Right cardiac atrium (tissue), 5 donors: ENCODE data around the gene HPS4. TPM values are rescaled to one million over a fixed set of nuclear protein-coding genes. Genes with fewer than 3 reads are reported as not detected.

ENCODE experiments used
- ATAC-seq, 2 donors: fragments of 200-7000 bp; cut with Tn5 transposase; one replicate each; pipeline versions ENCODE4 v1.8.0 to v1.9.1; 2020; ENCODE audit warnings: moderate library complexity in 2 of 2, mild to moderate bottlenecking in 1 of 2
- DNase-seq, 3 donors: peaks; one replicate each; pipeline ENCODE4 v3.0.0-alpha.2; 2020
- H3K27ac ChIP-seq: one replicate; pipeline ENCODE4 v1.5.1; 2013; ENCODE audit warnings: mild to moderate bottlenecking, low read length, control low read depth, moderate library complexity
- H3K27me3 ChIP-seq: one replicate; pipeline ENCODE4 v1.6.1; 2013; ENCODE audit not compliant: control insufficient read depth, insufficient read depth
- H3K4me1 ChIP-seq: one replicate; pipeline ENCODE4 v1.6.1; 2013; ENCODE audit warnings: low read length; ENCODE audit not compliant: control insufficient read depth, insufficient read depth
- H3K4me3 ChIP-seq: one replicate; pipeline ENCODE4 v1.5.1; 2013; ENCODE audit warnings: low read length, control low read depth
- H3K9me3 ChIP-seq: one replicate; pipeline ENCODE4 v1.6.1; 2013; ENCODE audit warnings: low read length; ENCODE audit not compliant: control insufficient read depth
- WGBS: extraction: QIAGEN DNeasy Blood & Tissue Kit; methylation state at CpG from one replicate; pipeline ENCODE4 v1.1.7; 2013; 5-methylcytosine and 5-hydroxymethylcytosine counted together
- intact Hi-C, 4 donors: fragments of 100-400 bp; cut with DNase I; formaldehyde crosslinking; loops; one replicate each; pipeline versions ENCODE4 v1.11.0 to v1.14.0; 2022 to 2023
- polyA plus RNA-seq: library from polyadenylated mRNA; stranded (reverse); fragments of 200-250 nt; gene quantifications from one replicate; pipeline ENCODE4 v1.2.3, GENCODE V29; 2013
- total RNA-seq, 4 donors: library from RNA; stranded (reverse); fragmentation: NEBNext Ultra II Directional; extraction: Animal tissue kit (Norgen Biotek cat#: 25700); gene quantifications; one replicate each; pipeline ENCODE4 v1.2.1, GENCODE V29; 2021
- donor health status: healthy with polysubstance abuse.
- donor health status: DM: no; HTN: yes; CAD: no.
- donor health status: DM: no; HTN: no; CAD: no.
- donor health status: DM: no; HTN: yes; CAD: no; lungs with severe emphysema.
- donor health status: DM: yes; HTN: yes; CAD: no.

Gene HPS4
- total and polyA plus RNA-seq, 5 donors, result 7.4 to 14.0 (median 12.0) TPM

- Histone ChIP-seq H3K4me3 (no peak overlapping the region), H3K27me3 (no peaks in the 10 kb centered on the region), H3K27ac (peak overlapping the region; percentile 24), H3K9me3 (no peaks in the 10 kb centered on the region), H3K4me1 (no peaks in the 10 kb centered on the region)
- DNase-seq (peak in 2 of 3 donors; percentile 44 to 81), ATAC-seq (peak; percentile 57 to 58)
- WGBS, result 49% methylated on average over 7 of the region's 7 CpGs
- intact Hi-C loops, result loop anchor here in 3 of 4 donors (5.0 kb wide), 2 partner anchors 62 to 67 kb away; no protein-coding TSS in a partner anchor
Observed at GRCh38 chr22:26464312-26464711, 19.3 kb downstream of the HPS4 start.

- ATAC-seq (peak in 1 of 2 donors; percentile 36), DNase-seq (no peak)
- Histone ChIP-seq H3K4me3 (no peak overlapping the region), H3K27me3 (no peaks in the 10 kb centered on the region), H3K27ac (peak overlapping the region; percentile 24), H3K9me3 (no peaks in the 10 kb centered on the region), H3K4me1 (no peaks in the 10 kb centered on the region)
- WGBS, result 71% methylated on average over 9 of the region's 9 CpGs
- intact Hi-C loops, result loop anchor here in 3 of 4 donors (5.0 kb wide), 2 partner anchors 61 to 66 kb away; no protein-coding TSS in a partner anchor
Observed at GRCh38 chr22:26463688-26464087, 19.9 kb downstream of the HPS4 start.

- WGBS, result 65% methylated on average over 10 of the region's 10 CpGs
Observed at GRCh38 chr22:26463101-26463661, 20.4 kb downstream of the HPS4 start.

GRCh38 chr22:26462641-26463040 is 20.9 kb downstream of the HPS4 start:
- H3K9me3 ChIP-seq, result no peaks in the 10 kb centered on the region
- WGBS, result 88% methylated on average over 3 of the region's 3 CpGs
- no peak for ATAC-seq
- H3K4me1 ChIP-seq, result no peaks in the 10 kb centered on the region
- DNase-seq, result no peak
- no peak overlapping the region for H3K27ac ChIP-seq
- H3K27me3 ChIP-seq, result no peaks in the 10 kb centered on the region
- H3K4me3 ChIP-seq, result no peak overlapping the region
- intact Hi-C loops, result loop anchor here in 3 of 4 donors (5.0 kb wide), 2 partner anchors 60 to 65 kb away; no protein-coding TSS in a partner anchor

More at GRCh38 chr22:26463101-26463661, 20.4 kb downstream of the HPS4 start:
- ATAC-seq (peak; percentile 62 to 72), DNase-seq (peak in 1 of 3 donors; percentile 21)
- Histone ChIP-seq H3K4me3 (no peak overlapping the region), H3K27ac (peak overlapping the region; percentile 5), H3K27me3 (no peaks in the 10 kb centered on the region), H3K4me1 (no peaks in the 10 kb centered on the region), H3K9me3 (no peaks in the 10 kb centered on the region)
- intact Hi-C loops, result loop anchor here in 3 of 4 donors (5.0 kb wide), 2 partner anchors 61 to 66 kb away; no protein-coding TSS in a partner anchor

- Histone ChIP-seq H3K4me3 (no peak overlapping the region), H3K9me3 (no peaks in the 10 kb centered on the region), H3K27me3 (no peaks in the 10 kb centered on the region), H3K27ac (no peak overlapping the region), H3K4me1 (no peaks in the 10 kb centered on the region)
- DNase-seq, result no peak
- no peak for ATAC-seq
- 91% methylated on average over 5 of the region's 5 CpGs for WGBS
- intact Hi-C loops, result loop anchor here in 3 of 4 donors (5.0 kb wide), 2 partner anchors 60 to 65 kb away; no protein-coding TSS in a partner anchor
Observed at GRCh38 chr22:26462051-26462450, 21.5 kb downstream of the HPS4 start.

- Histone ChIP-seq H3K9me3 (no peaks in the 10 kb centered on the region), H3K27ac (no peak overlapping the region), H3K4me3 (no peak overlapping the region), H3K4me1 (no peaks in the 10 kb centered on the region), H3K27me3 (no peaks in the 10 kb centered on the region)
- 38% methylated on average over 3 of the region's 3 CpGs for WGBS
- DNase-seq (peak; percentile 53 to 83 (median 70)), ATAC-seq (peak; percentile 48 to 65)
- intact Hi-C loops, result loop anchor here in 3 of 4 donors (5.0 kb wide), 2 partner anchors 59 to 64 kb away; no protein-coding TSS in a partner anchor
Observed at GRCh38 chr22:26461188-26461810, 22.3 kb downstream of the HPS4 start.

- Histone ChIP-seq H3K9me3 (no peaks in the 10 kb centered on the region), H3K4me3 (no peak overlapping the region), H3K27me3 (no peaks in the 10 kb centered on the region), H3K27ac (no peak overlapping the region), H3K4me1 (no peaks in the 10 kb centered on the region)
- WGBS, result 79% methylated on average over 6 of the region's 6 CpGs
- intact Hi-C loops, result loop anchor here in 3 of 4 donors (5.0 kb wide), 2 partner anchors 58 to 63 kb away; no protein-coding TSS in a partner anchor
- no peak for DNase-seq
- ATAC-seq, result no peak
Observed at GRCh38 chr22:26460202-26460601, 23.4 kb downstream of the HPS4 start.

- Histone ChIP-seq H3K4me3 (no peak overlapping the region), H3K27me3 (no peaks in the 10 kb centered on the region), H3K4me1 (no peaks in the 10 kb centered on the region), H3K27ac (no peak overlapping the region), H3K9me3 (no peaks in the 10 kb centered on the region)
- ATAC-seq (no peak), DNase-seq (no peak)
- intact Hi-C loops, result no loop called here
- WGBS, result 97% methylated on average over 26 of the region's 26 CpGs
Observed at GRCh38 chr22:26457661-26458272, 25.8 kb downstream of the HPS4 start.

GRCh38 chr22:26453812-26454500 is 29.6 kb downstream of the HPS4 start:
- ATAC-seq, result no peak

GRCh38 chr22:26453216-26453615 is 30.4 kb downstream of the HPS4 start:
- Histone ChIP-seq H3K9me3 (no peaks in the 10 kb centered on the region), H3K4me3 (no peak overlapping the region), H3K4me1 (no peaks in the 10 kb centered on the region), H3K27ac (no peak overlapping the region), H3K27me3 (no peaks in the 10 kb centered on the region)
- intact Hi-C loops, result no loop called here
- DNase-seq, result no peak
- ATAC-seq, result no peak
- 91% methylated on average over 9 of the region's 9 CpGs for WGBS

More at GRCh38 chr22:26453812-26454500, 29.6 kb downstream of the HPS4 start:
- no peak overlapping the region for H3K27ac ChIP-seq
- H3K27me3 ChIP-seq, result no peaks in the 10 kb centered on the region
- DNase-seq, result no peak
- intact Hi-C loops, result no loop called here
- H3K9me3 ChIP-seq, result no peaks in the 10 kb centered on the region
- no peaks in the 10 kb centered on the region for H3K4me1 ChIP-seq
- WGBS, result 88% methylated on average over 5 of the region's 5 CpGs
- no peak overlapping the region for H3K4me3 ChIP-seq
